RPMI7951 (cell line): Measurements from ENCODE around the gene LGALSL. TPM values are rescaled to one million over a fixed set of nuclear protein-coding genes. Genes with fewer than 3 reads are reported as not detected.
"Not testable (repeated sequence)": the region's sequence is repeated elsewhere in the genome, so short reads cannot be mapped to it uniquely, and the experiment has no call there.

Source experiments
- DNase-seq: peaks from one replicate; pipeline ENCODE4 v3.0.0-alpha.2; 2012; ENCODE audit warnings: low read depth
- total RNA-seq: library from RNA; depleted of rRNA; stranded (reverse); fragments of >200 nt; shearing (Covaris generic); gene quantifications from 2 replicates; pipeline ENCODE4 v1.2.3, GENCODE V29; 2014

Gene LGALSL
- total RNA-seq, 1 experiment from 2014 or later: under 0.01 TPM

DNA sequence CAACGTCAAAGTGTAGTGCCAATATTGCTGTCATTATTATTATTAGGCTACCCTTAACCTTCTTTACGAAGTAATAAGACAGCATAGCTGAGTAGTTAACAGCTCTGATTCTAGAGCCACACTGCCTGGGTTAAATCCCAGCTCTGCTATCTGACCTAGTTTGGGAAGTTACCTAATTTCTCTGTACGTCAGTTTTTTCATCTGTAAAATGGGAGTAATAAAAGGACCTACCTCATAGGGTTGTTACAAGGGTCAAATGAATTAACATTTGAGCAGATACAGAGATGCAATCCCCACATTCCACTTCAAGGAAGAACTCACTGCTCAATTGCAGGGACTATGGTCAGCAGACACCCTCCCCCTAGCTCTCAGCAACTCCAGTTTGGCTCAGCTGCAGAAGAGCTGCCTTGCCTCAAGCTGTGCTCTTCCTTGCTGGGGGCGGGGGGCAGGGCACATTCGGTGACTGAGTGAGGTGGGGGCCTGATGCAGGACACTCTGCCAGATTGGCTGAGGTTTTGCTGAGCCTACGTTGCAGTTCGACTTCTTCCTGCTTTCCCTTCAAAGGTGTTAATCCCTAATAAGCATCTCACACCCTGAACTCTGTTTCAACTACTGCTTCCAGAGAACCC is 11.0 kb upstream of the LGALSL start:
- DNase-seq: no peak

DNA sequence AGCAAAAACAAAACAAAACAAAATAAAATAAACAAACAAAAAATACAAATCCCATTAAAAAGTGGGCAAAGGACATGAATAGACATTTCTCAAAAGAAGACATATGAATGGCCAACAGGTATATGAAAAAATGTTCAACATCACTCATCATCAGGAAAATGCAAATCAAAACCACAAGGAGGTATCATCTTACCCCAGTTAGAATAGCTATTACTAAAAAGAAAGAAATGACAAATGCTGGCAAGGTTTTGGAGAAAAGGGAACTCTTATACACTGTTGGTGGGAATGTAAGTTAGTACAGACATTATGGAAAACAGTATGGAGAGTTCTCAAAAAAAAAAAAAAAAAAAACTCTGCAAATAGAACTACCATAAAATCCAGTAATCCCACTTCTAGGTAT is 8.0 kb upstream of the LGALSL start:
- not testable (repeated sequence) for DNase-seq

DNA sequence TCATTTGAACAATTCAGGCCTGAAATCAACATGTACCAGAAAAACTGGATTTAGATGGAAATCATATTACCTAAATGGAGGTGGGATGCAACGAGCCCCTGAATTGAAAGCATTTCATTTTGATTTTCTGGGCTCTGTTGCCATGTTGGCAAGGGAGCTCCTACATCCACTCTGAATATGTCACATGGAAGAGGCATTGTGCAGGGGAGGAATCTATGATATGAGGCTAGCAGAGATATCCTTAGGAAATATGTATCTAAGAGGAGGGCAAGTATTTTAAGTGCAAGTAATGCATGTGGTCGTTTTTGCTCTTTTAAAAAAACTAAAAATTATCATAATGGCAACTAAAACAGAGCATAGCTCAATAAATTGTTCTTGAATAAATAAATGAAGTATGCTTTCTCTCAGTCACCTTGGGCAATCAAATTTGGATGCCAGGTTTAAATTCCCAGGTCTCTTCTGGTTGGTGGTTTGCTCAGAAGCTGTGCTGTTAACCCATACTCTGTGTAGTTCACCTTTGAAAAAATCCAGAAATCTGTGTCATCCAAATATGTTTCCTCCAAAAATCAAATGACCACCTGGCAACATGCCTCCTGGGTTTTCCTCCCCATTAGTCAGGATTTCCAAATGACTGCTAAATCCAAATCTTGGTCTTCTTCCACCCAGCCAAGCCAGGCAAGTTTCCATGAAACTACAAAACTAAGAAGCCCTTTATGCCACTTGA is 6.5 kb upstream of the LGALSL start:
- DNase-seq: no peak

DNA sequence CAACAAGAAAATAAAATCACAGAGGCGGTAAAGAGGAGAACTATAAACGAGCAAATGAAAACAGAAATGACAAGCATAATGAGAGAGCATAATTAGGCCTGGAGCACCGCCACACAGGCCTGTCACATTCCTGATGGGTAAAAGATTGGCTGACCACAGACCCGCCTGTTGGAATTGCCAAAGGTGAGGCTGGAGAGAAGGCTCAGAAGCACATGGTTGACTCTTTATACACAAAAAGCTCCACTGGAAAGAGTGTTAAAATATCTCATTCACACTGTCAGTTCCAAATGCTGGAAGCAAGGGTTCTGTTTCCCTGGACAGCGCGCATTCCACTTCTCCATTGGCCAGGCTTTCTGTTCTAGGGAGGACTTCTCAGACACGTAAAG is 5.9 kb upstream of the LGALSL start:
- no peak for DNase-seq

DNA sequence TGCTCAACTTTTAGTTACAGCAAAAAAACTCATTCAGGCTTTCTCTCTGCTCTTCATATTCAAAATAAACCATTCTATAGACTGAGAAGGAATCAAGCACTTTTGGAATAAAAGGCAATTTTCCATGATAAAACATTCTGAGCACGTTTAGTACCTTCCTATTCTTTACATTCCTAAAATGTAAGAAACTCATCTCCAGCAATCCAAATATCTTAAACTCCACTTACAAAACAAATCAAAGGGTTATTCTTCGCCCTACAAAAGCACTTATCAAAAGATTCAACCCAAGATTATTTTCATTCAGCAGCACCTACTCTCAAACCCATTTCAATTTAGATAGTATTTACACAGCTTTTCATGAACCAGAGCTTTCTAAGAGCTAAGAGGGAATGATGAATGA is 2.9 kb upstream of the LGALSL start:
- DNase-seq: no peak

DNA sequence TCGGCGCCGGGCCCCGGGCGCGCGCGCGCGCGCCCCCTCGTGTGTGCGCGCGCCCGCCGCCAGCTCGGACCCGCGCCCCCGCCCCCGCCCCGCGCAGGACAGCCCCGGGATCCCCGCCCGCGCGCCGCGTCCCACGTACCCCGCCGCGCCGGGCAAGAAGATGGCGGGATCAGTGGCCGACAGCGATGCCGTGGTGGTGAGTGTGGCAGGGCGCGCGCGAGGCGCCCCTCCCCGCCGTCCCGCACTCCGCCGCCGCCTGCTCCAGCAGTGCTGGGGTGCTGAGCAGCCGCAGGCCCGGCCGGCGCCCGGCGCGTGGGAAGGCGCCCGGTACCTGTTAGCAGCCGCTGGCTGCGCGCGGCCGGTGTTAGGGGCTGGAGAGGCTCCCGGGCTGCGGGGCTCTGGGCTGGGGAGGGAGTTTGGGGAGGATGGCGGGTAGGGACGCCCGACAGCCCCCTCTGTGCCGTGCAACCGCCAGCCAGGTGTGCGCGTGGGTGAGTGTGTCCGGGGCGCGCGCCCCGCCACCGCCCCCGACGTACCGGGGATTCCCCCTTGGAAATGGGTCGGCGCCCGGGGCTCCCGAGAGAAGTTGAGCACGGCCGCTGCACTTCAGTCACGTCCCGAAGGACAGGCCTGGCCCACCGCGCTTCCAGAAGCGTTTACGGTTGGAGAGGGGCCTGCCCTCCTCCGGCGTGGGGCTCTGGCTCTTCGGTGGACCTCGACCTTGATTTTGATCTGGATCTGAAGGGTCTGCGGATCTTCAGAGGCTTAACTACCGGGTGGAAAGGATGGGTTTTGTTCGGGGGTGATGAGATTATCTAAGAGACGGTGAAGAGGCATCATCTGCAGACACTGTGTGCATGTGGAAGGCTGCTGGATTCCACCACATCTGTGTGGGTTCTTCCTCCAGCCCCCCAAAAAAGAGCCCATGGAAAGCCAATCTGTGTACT is 697 bp downstream of the LGALSL start:
- peak; percentile 15 for DNase-seq

DNA sequence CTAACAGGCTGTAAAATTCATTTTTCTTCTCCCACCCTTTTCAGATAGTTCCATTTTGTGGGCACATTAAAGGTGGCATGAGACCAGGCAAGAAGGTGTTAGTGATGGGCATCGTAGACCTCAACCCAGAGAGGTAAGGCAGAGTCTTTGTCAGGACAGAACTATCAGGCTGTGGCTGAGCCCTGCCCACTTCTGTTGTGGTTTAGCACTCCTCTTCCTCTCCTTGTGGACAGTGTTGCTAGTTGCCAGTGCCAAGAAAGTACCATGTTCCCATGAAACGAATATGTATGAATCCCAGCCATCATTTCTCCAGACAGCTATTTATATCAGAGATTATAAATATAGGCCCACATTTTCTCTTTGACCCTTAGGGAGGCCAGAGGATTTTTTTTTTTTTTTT is 1.6 kb downstream of the LGALSL start:
- DNase-seq: no peak

DNA sequence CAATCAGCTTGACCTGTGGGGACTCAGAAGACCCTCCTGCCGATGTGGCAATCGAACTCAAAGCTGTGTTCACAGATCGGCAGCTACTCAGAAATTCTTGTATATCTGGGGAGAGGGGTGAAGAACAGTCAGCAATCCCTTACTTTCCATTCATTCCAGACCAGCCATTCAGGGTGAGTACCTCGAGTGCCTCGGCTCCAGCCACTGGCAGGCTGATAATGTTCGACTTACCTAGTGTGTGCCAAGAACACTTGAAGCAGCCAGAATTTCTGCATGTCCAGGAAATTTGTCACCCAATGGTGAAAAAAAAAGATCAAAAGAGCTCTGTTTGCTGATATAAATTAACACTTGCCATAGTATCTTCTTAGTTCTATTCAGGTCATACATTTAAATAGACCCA is 2.3 kb downstream of the LGALSL start:
- no peak for DNase-seq

DNA sequence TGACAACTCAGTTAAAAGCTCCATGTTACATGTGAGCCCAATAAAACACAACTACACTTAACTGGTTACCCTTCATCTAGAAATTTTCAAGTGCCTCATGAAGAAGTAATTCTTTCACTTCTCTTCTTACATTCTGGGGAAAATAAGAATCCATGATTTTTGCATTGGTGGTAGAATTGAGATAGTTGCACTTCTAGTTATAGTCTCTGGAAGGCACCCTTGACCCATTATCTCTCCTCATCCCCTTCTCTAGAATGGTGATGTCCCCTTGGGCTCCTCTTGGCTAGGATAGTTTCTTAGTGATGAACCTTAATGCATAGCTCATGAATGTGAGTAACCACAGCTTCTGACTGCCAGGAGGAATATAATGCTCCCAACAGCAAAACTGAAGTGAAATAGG is 3.6 kb downstream of the LGALSL start:
- DNase-seq: no peak

DNA sequence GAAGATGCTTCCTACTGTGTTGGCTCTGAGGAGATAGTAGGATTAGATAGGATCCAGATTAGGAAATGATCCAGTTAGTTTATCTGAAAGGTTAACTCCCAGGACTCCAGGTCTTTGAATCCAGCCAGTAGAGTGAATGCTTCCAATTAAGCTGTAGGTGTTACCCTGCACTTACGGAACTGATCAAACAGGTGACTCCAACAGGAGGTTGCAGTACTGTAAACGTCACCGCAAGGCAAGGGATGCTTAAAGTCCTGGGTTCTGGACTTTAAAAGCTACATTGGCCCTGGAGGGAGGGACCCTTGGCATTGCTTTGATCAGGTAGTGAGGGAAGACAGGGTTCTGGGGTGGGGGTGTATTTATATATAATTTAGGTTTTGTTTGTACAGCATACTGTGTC is 5.6 kb downstream of the LGALSL start:
- DNase-seq: no peak

DNA sequence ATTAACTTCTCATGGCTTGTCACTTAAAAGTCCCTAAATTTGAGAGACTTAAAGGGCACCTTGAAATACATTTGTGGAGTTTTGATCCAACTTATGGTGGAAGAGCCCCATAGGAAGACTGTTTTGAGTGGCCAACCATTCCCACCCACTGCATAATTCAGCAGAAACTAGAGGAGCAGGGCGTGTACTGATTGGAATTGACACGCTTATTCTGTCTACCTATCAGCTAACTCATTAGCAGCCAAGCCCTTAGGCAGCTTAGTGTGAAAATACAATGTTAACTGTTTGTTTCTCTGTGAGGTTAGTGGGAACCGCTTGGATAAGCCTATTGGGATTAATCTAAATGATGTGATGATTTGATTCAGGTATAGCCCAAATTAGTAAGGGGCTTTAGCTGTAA is 6.4 kb downstream of the LGALSL start:
- DNase-seq: no peak

DNA sequence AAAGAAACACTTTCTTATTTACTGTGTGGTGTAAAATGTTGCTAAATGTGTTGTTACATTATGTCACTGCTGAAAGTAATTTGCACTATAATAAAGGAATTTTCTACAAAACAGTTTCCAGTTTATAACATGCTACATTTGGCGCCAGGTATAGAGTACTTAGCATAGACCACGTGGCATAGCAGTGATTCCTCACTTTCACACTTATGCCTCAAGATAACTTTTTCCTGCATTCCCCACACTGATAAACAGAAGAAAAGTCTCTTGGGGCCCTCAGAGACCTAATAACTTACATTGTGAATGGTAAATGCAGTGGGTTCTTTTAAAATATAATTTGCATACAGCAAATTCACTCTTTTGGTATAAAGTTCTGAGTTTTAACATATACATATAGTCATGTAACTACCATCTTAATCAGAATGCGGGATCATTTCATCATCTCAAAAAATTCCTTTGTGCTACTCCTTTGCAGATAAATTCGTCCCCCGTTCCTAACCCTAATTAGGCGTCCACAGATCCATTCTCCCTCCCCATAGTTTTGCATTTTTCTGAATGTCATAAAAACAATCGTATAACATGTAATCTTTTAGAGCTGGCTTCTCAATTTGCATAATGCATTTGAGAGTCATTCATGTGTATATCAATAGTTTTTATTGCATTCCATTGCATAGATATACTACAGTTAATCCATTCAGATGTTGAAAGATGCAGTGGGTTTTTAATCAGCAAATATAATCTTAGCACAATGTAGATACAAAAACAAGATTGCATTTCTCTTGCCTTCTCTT is 7.5 kb downstream of the LGALSL start:
- no peak for DNase-seq

DNA sequence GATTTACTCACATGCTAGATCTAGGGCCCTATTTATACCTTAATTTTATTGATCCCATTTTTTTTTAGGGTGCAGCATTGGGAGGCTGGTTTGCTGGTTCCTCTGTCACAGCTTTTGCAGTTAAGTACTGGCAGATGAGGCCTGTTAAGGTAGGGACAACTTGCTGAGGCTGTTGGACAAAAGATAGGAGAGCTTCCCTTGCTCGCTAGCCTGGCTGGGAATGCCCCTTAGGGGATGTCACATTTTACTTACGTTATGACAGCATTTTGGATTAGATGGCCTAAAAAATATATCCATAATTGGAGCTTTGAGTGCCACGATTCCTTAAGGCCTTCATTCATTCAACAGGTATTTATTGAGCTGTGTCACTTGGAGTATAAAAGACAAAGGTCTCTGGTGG is 8.2 kb downstream of the LGALSL start:
- DNase-seq: no peak

DNA sequence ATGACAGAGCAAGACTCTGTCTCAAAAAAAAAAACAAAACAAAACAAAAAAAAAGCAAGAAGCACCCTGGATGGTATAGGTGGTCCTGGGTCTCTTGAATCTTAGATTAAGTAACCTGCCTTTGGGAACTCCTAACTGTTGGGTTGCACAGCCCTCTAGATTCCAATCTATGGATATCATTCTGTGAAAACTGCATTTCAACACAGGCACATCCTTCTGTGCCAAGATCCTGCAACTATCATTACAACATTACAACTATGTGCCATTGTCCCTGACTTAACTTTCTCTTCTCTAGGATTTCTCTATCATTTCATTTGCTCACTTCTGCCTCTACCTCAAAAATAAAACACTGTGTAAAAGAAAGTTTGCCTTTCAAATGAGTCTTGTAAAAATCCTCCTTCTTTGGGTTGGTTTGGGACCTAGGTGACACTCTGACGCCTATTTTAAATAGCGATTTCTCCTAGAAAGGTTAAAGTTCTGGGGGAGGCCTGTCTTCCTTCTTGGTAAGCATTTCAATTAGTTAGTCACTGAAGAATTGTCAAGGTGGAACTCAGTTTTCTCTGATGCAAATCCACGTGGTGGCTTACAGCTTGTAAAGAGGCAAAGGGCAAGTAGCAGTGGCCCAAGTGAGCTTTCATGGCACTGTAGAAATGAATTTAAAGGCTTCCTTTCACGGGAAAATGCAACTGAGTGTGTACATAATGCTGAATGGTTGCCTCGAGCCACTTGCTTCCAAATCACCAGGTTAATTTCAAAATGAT is 9.2 kb downstream of the LGALSL start:
- DNase-seq: no peak

DNA sequence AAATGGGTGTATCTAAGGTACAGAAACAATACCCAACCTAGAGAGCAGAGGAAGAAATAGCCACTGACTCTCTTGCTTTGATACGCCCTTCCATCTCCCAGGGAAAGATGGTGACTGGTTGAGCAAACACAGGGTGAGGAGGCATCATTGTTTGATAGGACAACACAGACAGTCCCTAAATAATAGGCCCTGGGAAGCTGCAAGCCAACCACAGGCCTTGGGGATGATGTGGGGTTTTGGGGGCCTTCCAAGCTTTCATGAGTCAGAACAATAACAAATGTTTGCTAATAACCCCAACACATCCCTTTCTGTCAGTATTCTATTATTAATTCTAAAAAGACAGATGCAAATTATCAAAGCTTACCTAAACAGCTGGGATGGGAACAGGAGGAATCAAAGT is 9.8 kb downstream of the LGALSL start:
- DNase-seq: peak; percentile 38

DNA sequence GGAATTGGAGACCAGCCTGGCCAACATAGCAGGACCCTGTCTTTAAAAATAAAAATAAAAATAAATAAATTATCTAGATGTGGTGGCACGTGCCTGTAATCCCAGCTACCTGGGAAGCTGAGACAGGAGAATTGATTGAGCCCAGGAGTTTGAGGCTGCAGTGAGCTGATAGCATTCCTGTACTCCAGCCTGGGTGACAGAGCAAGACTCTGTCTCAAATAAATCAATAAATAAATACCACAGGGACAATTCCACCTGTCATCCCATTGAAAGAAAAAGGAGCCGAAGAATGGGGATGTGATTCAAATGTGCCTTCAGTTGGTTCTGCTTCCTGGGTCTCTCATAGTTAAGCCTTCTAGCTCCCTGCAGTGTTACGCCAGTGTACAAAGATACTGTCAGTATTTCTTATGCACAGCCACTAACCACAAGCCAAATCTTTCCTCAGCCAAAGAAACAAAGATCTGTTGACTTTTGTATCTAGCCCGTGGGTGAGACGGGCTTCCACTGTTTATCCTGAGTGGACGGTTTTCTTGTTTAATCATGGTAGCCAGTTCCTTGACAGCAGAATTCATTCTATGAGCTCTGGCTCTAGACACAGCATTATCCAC is 12.6 kb downstream of the LGALSL start:
- DNase-seq: no peak

DNA sequence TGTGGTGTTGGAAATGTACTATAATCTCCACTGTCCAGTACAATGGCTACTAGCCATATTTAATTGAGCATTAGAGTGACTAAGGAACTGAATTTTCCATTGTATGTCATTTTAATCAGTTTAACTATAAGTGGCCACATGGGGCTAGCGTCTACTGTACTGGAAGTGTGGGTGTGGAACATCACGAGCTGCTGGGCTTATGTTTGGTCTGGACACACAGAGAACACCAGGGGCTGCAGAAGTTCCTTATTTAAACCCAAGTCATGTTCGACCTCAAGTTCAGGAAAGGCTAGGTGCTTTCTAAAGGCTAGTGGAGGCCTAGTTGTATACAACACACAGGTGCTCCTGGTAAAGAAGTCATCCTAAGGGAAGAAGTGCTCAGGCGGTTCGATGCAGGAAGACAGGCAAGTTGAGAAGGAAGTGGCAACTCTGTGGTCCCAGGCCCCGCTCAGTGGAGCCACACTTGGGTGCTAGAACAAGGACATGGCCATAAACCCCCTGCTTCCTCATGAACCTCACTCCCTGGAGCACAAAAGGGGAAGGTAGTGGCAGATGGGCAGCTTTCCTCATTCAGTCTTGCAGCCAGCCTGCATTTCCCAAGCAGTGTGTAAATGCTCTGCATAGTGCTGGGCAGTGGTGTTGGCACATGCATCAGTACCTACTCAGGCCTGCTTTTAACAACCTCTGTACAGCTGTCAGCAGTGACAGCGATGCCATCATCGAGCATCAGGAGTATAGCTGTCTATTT is 13.3 kb downstream of the LGALSL start:
- no peak for DNase-seq

DNA sequence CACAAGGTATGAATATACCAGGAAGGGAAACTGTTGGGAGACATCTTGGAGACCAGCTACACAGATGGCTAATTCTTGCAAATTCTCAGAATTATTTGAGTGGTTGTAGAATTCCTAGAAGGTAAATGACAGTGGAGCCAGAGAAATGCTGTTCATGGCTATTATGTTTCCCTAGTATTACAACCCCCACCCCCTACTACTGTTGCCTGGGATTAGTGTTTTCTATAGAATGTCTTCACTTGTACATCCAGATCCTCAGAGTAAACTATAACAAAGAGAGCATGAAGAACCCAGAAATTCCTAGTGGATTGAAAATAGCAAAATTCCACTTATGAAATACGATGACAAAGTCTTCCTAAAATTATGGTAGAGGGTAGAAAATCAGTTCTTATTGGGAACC is 15.3 kb downstream of the LGALSL start:
- DNase-seq: no peak

DNA sequence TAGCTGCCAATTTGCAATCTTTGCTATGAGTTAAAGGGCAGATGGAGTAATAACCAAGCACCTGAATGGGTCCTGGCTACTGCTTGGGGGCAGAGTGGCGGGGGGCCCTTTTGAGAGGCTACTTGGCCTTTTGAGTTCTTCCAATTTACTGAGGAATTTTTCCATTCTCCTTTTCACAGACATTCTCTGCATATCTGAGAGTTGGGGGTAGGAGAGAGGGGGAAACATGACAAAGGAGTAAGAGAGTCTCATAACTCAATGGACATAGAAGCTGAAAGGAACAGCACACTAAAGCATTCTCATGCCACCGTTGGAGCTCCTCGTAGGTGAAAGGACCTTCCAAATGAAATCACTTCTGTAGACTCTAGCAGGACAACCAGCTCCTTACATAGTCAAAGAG is 16.1 kb downstream of the LGALSL start:
- no peak for DNase-seq

DNA sequence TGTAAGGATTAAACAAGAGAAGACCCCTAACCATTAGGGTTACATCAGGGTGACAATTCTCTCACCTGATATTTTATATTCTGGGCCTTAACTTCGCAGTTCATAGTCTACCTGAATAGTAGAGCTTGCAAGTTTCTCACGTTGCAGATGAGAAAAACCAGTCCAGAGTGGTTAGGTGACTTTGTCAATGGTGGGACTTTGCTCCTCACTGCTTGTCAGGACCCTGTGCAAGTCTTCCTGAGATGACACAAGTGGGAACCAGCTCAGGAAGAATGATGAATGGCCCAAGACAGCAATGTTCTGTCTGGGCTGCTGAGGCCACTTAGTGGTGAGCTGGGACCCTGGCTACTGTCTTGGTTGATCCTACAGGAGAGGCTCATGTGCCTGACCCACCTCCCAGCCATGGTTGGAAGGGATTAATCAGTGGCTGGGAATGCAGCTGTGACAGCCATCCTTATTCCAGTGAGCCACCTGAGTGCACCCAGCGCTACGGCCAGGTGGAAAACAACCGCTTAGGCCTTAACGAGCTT is 16.9 kb downstream of the LGALSL start:
- DNase-seq: no peak
